IMR-90 (cell line): ENCODE measurements around the gene SV2C. TPM values are rescaled to one million over a fixed set of nuclear protein-coding genes. Genes with fewer than 3 reads are reported as not detected.

Source experiments
- ATAC-seq: fragments of 200-7000 bp; cut with Tn5 transposase; 2 replicates; pipeline ENCODE4 v1.9.1; 2020; ENCODE audit warnings: low read depth, mild to moderate bottlenecking, moderate library complexity
- BruUV-seq: library from RNA; stranded (reverse); fragments of 400-500 nt; replicated peaks from 2 replicates; lab custom pipeline; 2021; lab: Mats Ljungman, UMichigan
- CTCF ChIA-PET: fragments of 300-600 bp; formaldehyde crosslinking; extraction: SDS; loops from one replicate; lab custom pipeline; 2021; ENCODE audit warnings: antibody characterized with exemption; lab: Yijun Ruan, JAX
- POLR2A ChIA-PET: fragments of 300-600 bp; sonication (Branson Sonifier 250); formaldehyde crosslinking; loops from one replicate; lab custom pipeline; 2022; ENCODE audit warnings: antibody characterized with exemption; ENCODE audit not compliant: unreplicated experiment; lab: Charles Lee
- DNase-seq: peaks from one replicate; pipeline ENCODE4 v3.0.0; 2013
- H2AFZ ChIP-seq: replicated peaks from 2 replicates; pipeline ENCODE3; 2013; ENCODE audit warnings: low read length, mild to moderate bottlenecking; ENCODE audit not compliant: poor library complexity
- H2AK5ac ChIP-seq: 2 replicates; pipeline ENCODE4 v1.6.1; 2013; ENCODE audit warnings: low read depth, low read length, inconsistent platforms
- H2AK9ac ChIP-seq: replicated peaks from 2 replicates; pipeline ENCODE3; 2013; ENCODE audit warnings: mild to moderate bottlenecking, low read depth, low read length, moderate library complexity; ENCODE audit not compliant: poor library complexity
- H2BK120ac ChIP-seq: 2 replicates; pipeline ENCODE4 v1.6.1; 2013; ENCODE audit warnings: low read depth, low read length, inconsistent platforms
- H2BK15ac ChIP-seq: 3 replicates; pipeline ENCODE4 v1.6.1; 2013; ENCODE audit warnings: low read depth, low read length, inconsistent platforms
- H2BK20ac ChIP-seq: 2 replicates; pipeline ENCODE4 v1.6.1; 2013; ENCODE audit warnings: low read depth, mild to moderate bottlenecking, inconsistent platforms, low read length, moderate library complexity
- H2BK5ac ChIP-seq: 2 replicates; pipeline ENCODE4 v1.6.1; 2013; ENCODE audit warnings: mild to moderate bottlenecking, low read depth, low read length, inconsistent platforms; ENCODE audit not compliant: poor library complexity, severe bottlenecking
- H3K14ac ChIP-seq: replicated peaks from 2 replicates; pipeline ENCODE4 v1.6.1; 2013; ENCODE audit warnings: low read depth, low read length, inconsistent platforms
- H3K18ac ChIP-seq: 2 replicates; pipeline ENCODE4 v1.6.1; 2013; ENCODE audit warnings: low read depth, low read length, control low read depth
- H3K23ac ChIP-seq: 2 replicates; pipeline ENCODE4 v1.6.1; 2013; ENCODE audit warnings: low read depth, low read length, inconsistent platforms
- H3K27ac ChIP-seq: 2 replicates; pipeline ENCODE4 v1.5.1; 2013; ENCODE audit warnings: mild to moderate bottlenecking, control low read depth, low read length; ENCODE audit not compliant: insufficient read depth
- H3K27me3 ChIP-seq: 2 replicates; pipeline ENCODE4 v1.6.1; 2013; ENCODE audit warnings: low read length; ENCODE audit not compliant: control insufficient read depth, insufficient read depth
- H3K36me3 ChIP-seq: 2 replicates; pipeline ENCODE4 v1.6.1; 2013; ENCODE audit warnings: low read length, mixed read lengths; ENCODE audit not compliant: control insufficient read depth, insufficient read depth
- H3K4ac ChIP-seq: 2 replicates; pipeline ENCODE4 v1.6.1; 2013; ENCODE audit warnings: low read depth, low read length, inconsistent platforms
- H3K4me1 ChIP-seq: 2 replicates; pipeline ENCODE4 v1.6.1; 2013; ENCODE audit warnings: low read length, mixed read lengths; ENCODE audit not compliant: control insufficient read depth, insufficient read depth
- H3K4me2 ChIP-seq: 2 replicates; pipeline ENCODE4 v1.6.1; 2013; ENCODE audit warnings: low read depth, mild to moderate bottlenecking, control low read depth, low read length, moderate library complexity
- H3K4me3 ChIP-seq: 2 replicates; pipeline ENCODE4 v1.5.1; 2013; ENCODE audit warnings: low read depth, mild to moderate bottlenecking, control low read depth, low read length, moderate library complexity; ENCODE audit not compliant: insufficient read depth
- H3K56ac ChIP-seq: 2 replicates; pipeline ENCODE4 v1.6.1; 2013; ENCODE audit warnings: low read length, inconsistent platforms; ENCODE audit not compliant: insufficient read depth; ENCODE audit errors: extremely low read depth
- H3K79me1 ChIP-seq, 2 experiments: 2 replicates each; pipeline ENCODE4 v1.6.1; 2013; ENCODE audit warnings: low read length in 2 of 2, inconsistent platforms in 1 of 2, low read depth in 1 of 2
- H3K9ac ChIP-seq: 2 replicates; pipeline ENCODE4 v1.6.1; 2013; ENCODE audit warnings: low read depth, low read length, control low read depth
- H3K9me1 ChIP-seq: 2 replicates; pipeline ENCODE4 v1.6.1; 2013; ENCODE audit warnings: low read length, inconsistent platforms; ENCODE audit not compliant: insufficient read depth
- H3K9me3 ChIP-seq: 2 replicates; pipeline ENCODE4 v1.6.1; 2013; ENCODE audit warnings: low read length; ENCODE audit not compliant: control insufficient read depth, insufficient read depth
- H4K20me1 ChIP-seq: 2 replicates; pipeline ENCODE4 v1.6.1; 2013; ENCODE audit warnings: low read length, inconsistent platforms; ENCODE audit not compliant: insufficient read depth
- H4K5ac ChIP-seq: 2 replicates; pipeline ENCODE4 v1.6.1; 2013; ENCODE audit warnings: mild to moderate bottlenecking, low read depth, low read length, control low read depth
- H4K8ac ChIP-seq, 2 experiments: 2 replicates each; pipeline ENCODE4 v1.6.1; 2013; ENCODE audit warnings: low read depth in 2 of 2, low read length in 2 of 2, control low read depth in 1 of 2, inconsistent platforms in 1 of 2
- H4K91ac ChIP-seq: 2 replicates; pipeline ENCODE4 v1.6.1; 2013; ENCODE audit warnings: low read depth, low read length, inconsistent platforms; ENCODE audit not compliant: insufficient read depth
- BHLHE40 ChIP-seq: fragments of 150-350 bp; IDR thresholded peaks from 2 replicates; pipeline ENCODE4 v1.6.1; 2016; ENCODE audit warnings: mild to moderate bottlenecking, low read depth, low read length
- CEBPB ChIP-seq: IDR thresholded peaks from 2 replicates; pipeline ENCODE4 v1.6.1; 2012; ENCODE audit warnings: low read depth, low read length, improper control_type of control experiment
- CHD1 ChIP-seq: IDR thresholded peaks from 2 replicates; pipeline ENCODE4 v1.6.1; 2012; ENCODE audit warnings: low read depth, low read length, improper control_type of control experiment
- ELK1 ChIP-seq: fragments of 150-350 bp; IDR thresholded peaks from 2 replicates; pipeline ENCODE4 v1.6.1; 2016; ENCODE audit warnings: low read depth, mild to moderate bottlenecking, low read length, moderate library complexity, borderline replicate concordance
- FOS ChIP-seq: fragments of 150-350 bp; IDR thresholded peaks from 2 replicates; pipeline ENCODE4 v1.6.1; 2016; ENCODE audit warnings: low read depth, low read length
- MAFK ChIP-seq: IDR thresholded peaks from 2 replicates; pipeline ENCODE4 v1.6.1; 2012; ENCODE audit warnings: low read depth, low read length, improper control_type of control experiment
- MAZ ChIP-seq: IDR thresholded peaks from 2 replicates; pipeline ENCODE4 v1.6.1; 2012; ENCODE audit warnings: low read depth, mild to moderate bottlenecking, low read length, improper control_type of control experiment, moderate library complexity, borderline replicate concordance
- MXI1 ChIP-seq: IDR thresholded peaks from 2 replicates; pipeline ENCODE4 v1.6.1; 2012; ENCODE audit warnings: low read depth, mild to moderate bottlenecking, low read length, moderate library complexity, borderline replicate concordance
- NFE2L2 ChIP-seq: fragments of 150-350 bp; IDR thresholded peaks from 2 replicates; pipeline ENCODE4 v1.6.1; 2016; ENCODE audit warnings: low read depth, mild to moderate bottlenecking, low read length
- POLR2A ChIP-seq: IDR thresholded peaks from 2 replicates; pipeline ENCODE4 v1.6.1; 2012; ENCODE audit warnings: mild to moderate bottlenecking, low read depth, low read length
- RAD21 ChIP-seq: IDR thresholded peaks from 2 replicates; pipeline ENCODE4 v1.6.1; 2012; ENCODE audit warnings: low read length, improper control_type of control experiment
- RCOR1 ChIP-seq: IDR thresholded peaks from 2 replicates; pipeline ENCODE4 v1.6.1; 2012; ENCODE audit warnings: mild to moderate bottlenecking, low read length, improper control_type of control experiment; ENCODE audit not compliant: insufficient replicate concordance
- RFX5 ChIP-seq: IDR thresholded peaks from 2 replicates; pipeline ENCODE4 v1.8.0; 2012; ENCODE audit warnings: low read depth, mild to moderate bottlenecking, low read length, moderate library complexity
- SMC3 ChIP-seq: fragments of 150-350 bp; IDR thresholded peaks from 2 replicates; pipeline ENCODE4 v1.6.1; 2016; ENCODE audit warnings: low read depth, mild to moderate bottlenecking, antibody characterized with exemption, low read length, moderate library complexity
- WGBS, 2 experiments: methylation state at CpG; one replicate each; pipeline versions ENCODE4 v1.1.5 to v1.1.7; 2013; ENCODE audit warnings: missing lambda C conversion rate in 2 of 2; ENCODE audit not compliant: insufficient read length in 1 of 2; ENCODE audit errors: extremely low coverage in 2 of 2; 5-methylcytosine and 5-hydroxymethylcytosine counted together
- dilution Hi-C: fragments of 300-500 bp; cut with HindIII; formaldehyde crosslinking; loops from one replicate; pipeline ENCODE4 v1.14.3; 2018; ENCODE audit warnings: low sequenced_read_pairs; ENCODE audit not compliant: unreplicated experiment
- in situ Hi-C: fragments of 300-500 bp; cut with MboI; formaldehyde crosslinking; loops from 3 replicates; pipeline ENCODE4 v1.14.3; 2019; ENCODE audit warnings: low sequenced_read_pairs, inconsistent platforms, mixed read lengths
- intact Hi-C: fragments of 100-400 bp; cut with micrococcal nuclease; formaldehyde crosslinking; loops from 2 replicates; pipeline ENCODE4 v1.10.0; 2022
- polyA plus RNA-seq, 3 experiments: library from polyadenylated mRNA; depleted of rRNA; stranded (reverse); fragments of >200 nt; gene quantifications; 2 replicates each; pipeline ENCODE4 v1.2.3, GENCODE V29; 2012; ENCODE audit warnings: low replicate concordance in 1 of 3
- total RNA-seq: library from RNA; depleted of rRNA; stranded (reverse); fragments of >200 nt; gene quantifications from 2 replicates; pipeline ENCODE4 v1.2.3, GENCODE V29; 2012

SV2C gene
- total and polyA plus RNA-seq, 2 of the 4 experiments (the other 2 are of a cell fraction) = not detected

GRCh38 chr5:76325876-76326491, 242.8 kb downstream of the SV2C start:
- TF ChIP-seq RAD21 (no peak), FOS (no peak), NFE2L2 (no peak), RFX5 (no peak), RCOR1 (no peak), MAFK (no peak), SMC3 (no peak), POLR2A (no peak), MXI1 (no peak), CHD1 (no peak), CEBPB (no peak), BHLHE40 (no peak), ELK1 (no peak), MAZ (no peak)
- Histone ChIP-seq H4K20me1 (no peaks in the 10 kb centered on the region), H2BK20ac (no peak overlapping the region), H3K36me3 (no peaks in the 10 kb centered on the region), H2BK5ac (no peak overlapping the region), H3K18ac (no peak overlapping the region), H3K4me2 (no peak overlapping the region), H3K4me1 (no peaks in the 10 kb centered on the region), H3K23ac (no peak overlapping the region), H3K14ac (no peak overlapping the region), H3K9ac (no peak overlapping the region), H4K91ac (no peak overlapping the region), H3K9me1 (no peaks in the 10 kb centered on the region), H2BK120ac (no peak overlapping the region), H3K27ac (no peak overlapping the region), H4K8ac (no peak overlapping the region), H3K4me3 (no peak overlapping the region), H3K9me3 (no peaks in the 10 kb centered on the region), H2BK15ac (no peak overlapping the region), H3K79me1 (no peaks in the 10 kb centered on the region), H3K56ac (no peak overlapping the region), H2AK9ac (no peak overlapping the region), H2AK5ac (no peak overlapping the region), H3K27me3 (peaks cover 11% of the 10 kb centered on the region), H2AFZ (no peak overlapping the region), H4K5ac (no peak overlapping the region), H3K4ac (no peak overlapping the region)
- POLR2A ChIA-PET = no interaction called here
- in situ Hi-C loops = no loop called here
- CTCF ChIA-PET = no interaction called here
- ATAC-seq = no peak
- no CpG with 5 or more reads among the region's 3 CpGs for WGBS, 2 experiments
- no peak for DNase-seq
- BruUV-seq = no TSS peak
- intact Hi-C loops = no loop called here
- dilution Hi-C loops = no loop called here
